ENCODE measurements around the gene ZNF8. TPM values are rescaled to one million over a fixed set of nuclear protein-coding genes. Genes with fewer than 3 reads are reported as not detected.

Gene ZNF8
- total and polyA plus RNA-seq, 2 of the 4 experiments (the other 2 are of a cell fraction) = 2.1 to 3.9 TPM

DNA sequence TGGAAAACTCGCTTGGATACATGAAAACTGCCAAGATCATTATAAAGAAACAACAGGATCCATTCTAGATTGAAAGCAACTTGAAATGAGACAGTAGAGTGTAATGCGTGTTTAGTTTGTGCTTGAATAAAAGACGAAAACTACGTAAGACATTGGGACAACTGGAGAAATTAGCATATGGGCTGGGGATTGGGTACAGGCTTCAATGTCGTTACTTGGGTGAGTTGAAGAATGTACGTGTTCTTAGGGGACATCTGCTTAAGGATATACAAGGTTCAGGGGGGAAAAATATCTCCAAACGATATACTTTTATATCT is 26.0 kb downstream of the ZNF8 start:
- H4K8ac ChIP-seq (ENCODE audit: low read depth in 2 of 2, low read length in 2 of 2) = peak overlapping the region; percentile 70 to 93
- H2BK120ac ChIP-seq (ENCODE audit: low read depth, low read length) = no peak overlapping the region
- H3K4me2 ChIP-seq (ENCODE audit: low read depth, low read length) = peak overlapping the region; percentile 56; the same call in 1 of the 2 replicates
- peak overlapping the region; percentile 33; the same call in 1 of the 2 replicates for H3K4me3 ChIP-seq (ENCODE audit: insufficient read depth, low read depth, low read length)
- no peak overlapping the region for H2BK15ac ChIP-seq (ENCODE audit: low read depth, low read length)
- intact Hi-C loops (cut with micrococcal nuclease) (loop anchor here (5.0 kb wide), 1 partner anchor 213 kb away; the partner anchor contains the start of gene ZBTB45), in situ Hi-C loops (cut with MboI; ENCODE audit: low sequenced_read_pairs) (no loop called here), dilution Hi-C loops (cut with HindIII; ENCODE audit: low sequenced_read_pairs, unreplicated experiment) (no loop called here)
- H2BK20ac ChIP-seq (ENCODE audit: low read depth, low read length) = no peak overlapping the region
- no peak overlapping the region for H3K14ac ChIP-seq (replicated peaks; ENCODE audit: low read depth, low read length)
- H4K5ac ChIP-seq (ENCODE audit: low read depth, low read length) = peak overlapping the region; percentile 11; the same call in 1 of the 2 replicates
- H2AK9ac ChIP-seq (replicated peaks; ENCODE audit: low read depth, low read length, poor library complexity) = no peak overlapping the region
- ATAC-seq (ENCODE audit: low read depth) (peak; percentile 12), DNase-seq (no peak)
- no peaks in the 10 kb centered on the region for H3K27me3 ChIP-seq (ENCODE audit: control insufficient read depth, insufficient read depth, low read length)
- H4K20me1 ChIP-seq (ENCODE audit: insufficient read depth, low read length) = peaks cover 4% of the 10 kb centered on the region; the same call in 1 of the 2 replicates
- CTCF ChIA-PET = no interaction called here
- H3K23ac ChIP-seq (ENCODE audit: low read depth, low read length) = no peak overlapping the region
- H3K79me1 ChIP-seq (ENCODE audit: low read depth in 1 of 2, low read length in 2 of 2) = peaks cover 39 to 60% of the 10 kb centered on the region in 2 experiments
- TF ChIP-seq RFX5 (IDR thresholded peaks at IDR 0.05; ENCODE audit: low read depth, low read length) (no peak), CHD1 (IDR thresholded peaks at IDR 0.05; ENCODE audit: low read depth, low read length) (no peak), MAZ (IDR thresholded peaks at IDR 0.05; ENCODE audit: borderline replicate concordance, low read depth, low read length) (no peak), RCOR1 (IDR thresholded peaks at IDR 0.05; ENCODE audit: insufficient replicate concordance, low read length) (no peak), MAFK (IDR thresholded peaks at IDR 0.05; ENCODE audit: low read depth, low read length) (no peak), MXI1 (IDR thresholded peaks at IDR 0.05; ENCODE audit: borderline replicate concordance, low read depth, low read length) (no peak), FOS (IDR thresholded peaks at IDR 0.05; ENCODE audit: low read depth, low read length) (no peak), BHLHE40 (IDR thresholded peaks at IDR 0.05; ENCODE audit: low read depth, low read length) (no peak), SMC3 (IDR thresholded peaks at IDR 0.05; ENCODE audit: low read depth, low read length) (no peak), NFE2L2 (IDR thresholded peaks at IDR 0.05; ENCODE audit: low read depth, low read length) (no peak), CEBPB (IDR thresholded peaks at IDR 0.05; ENCODE audit: low read depth, low read length) (no peak), POLR2A (IDR thresholded peaks at IDR 0.05; ENCODE audit: low read depth, low read length) (no peak)
- TF ChIP-seq, protein P1, sequence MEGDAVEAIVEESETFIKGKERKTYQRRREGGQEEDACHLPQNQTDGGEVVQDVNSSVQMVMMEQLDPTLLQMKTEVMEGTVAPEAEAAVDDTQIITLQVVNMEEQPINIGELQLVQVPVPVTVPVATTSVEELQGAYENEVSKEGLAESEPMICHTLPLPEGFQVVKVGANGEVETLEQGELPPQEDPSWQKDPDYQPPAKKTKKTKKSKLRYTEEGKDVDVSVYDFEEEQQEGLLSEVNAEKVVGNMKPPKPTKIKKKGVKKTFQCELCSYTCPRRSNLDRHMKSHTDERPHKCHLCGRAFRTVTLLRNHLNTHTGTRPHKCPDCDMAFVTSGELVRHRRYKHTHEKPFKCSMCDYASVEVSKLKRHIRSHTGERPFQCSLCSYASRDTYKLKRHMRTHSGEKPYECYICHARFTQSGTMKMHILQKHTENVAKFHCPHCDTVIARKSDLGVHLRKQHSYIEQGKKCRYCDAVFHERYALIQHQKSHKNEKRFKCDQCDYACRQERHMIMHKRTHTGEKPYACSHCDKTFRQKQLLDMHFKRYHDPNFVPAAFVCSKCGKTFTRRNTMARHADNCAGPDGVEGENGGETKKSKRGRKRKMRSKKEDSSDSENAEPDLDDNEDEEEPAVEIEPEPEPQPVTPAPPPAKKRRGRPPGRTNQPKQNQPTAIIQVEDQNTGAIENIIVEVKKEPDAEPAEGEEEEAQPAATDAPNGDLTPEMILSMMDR (conservative IDR thresholded peaks at IDR 0.05; ENCODE audit: low read depth, low read length) = no peak
- TF ChIP-seq, protein P2, sequence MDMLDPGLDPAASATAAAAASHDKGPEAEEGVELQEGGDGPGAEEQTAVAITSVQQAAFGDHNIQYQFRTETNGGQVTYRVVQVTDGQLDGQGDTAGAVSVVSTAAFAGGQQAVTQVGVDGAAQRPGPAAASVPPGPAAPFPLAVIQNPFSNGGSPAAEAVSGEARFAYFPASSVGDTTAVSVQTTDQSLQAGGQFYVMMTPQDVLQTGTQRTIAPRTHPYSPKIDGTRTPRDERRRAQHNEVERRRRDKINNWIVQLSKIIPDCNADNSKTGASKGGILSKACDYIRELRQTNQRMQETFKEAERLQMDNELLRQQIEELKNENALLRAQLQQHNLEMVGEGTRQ (IDR thresholded peaks at IDR 0.05; ENCODE audit: low read depth, low read length) = no peak
- TF ChIP-seq, protein P3, sequence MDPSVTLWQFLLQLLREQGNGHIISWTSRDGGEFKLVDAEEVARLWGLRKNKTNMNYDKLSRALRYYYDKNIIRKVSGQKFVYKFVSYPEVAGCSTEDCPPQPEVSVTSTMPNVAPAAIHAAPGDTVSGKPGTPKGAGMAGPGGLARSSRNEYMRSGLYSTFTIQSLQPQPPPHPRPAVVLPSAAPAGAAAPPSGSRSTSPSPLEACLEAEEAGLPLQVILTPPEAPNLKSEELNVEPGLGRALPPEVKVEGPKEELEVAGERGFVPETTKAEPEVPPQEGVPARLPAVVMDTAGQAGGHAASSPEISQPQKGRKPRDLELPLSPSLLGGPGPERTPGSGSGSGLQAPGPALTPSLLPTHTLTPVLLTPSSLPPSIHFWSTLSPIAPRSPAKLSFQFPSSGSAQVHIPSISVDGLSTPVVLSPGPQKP (IDR thresholded peaks at IDR 0.05; ENCODE audit: borderline replicate concordance, low read depth, low read length) = no peak
- no peak overlapping the region for H3K9ac ChIP-seq (ENCODE audit: low read depth, low read length)
- no peak overlapping the region for H4K91ac ChIP-seq (ENCODE audit: insufficient read depth, low read depth, low read length)
- H3K9me1 ChIP-seq (ENCODE audit: insufficient read depth, low read length) = peaks cover 3% of the 10 kb centered on the region; the same call in 1 of the 2 replicates
- H3K9me3 ChIP-seq (ENCODE audit: control insufficient read depth, insufficient read depth, low read length) = no peaks in the 10 kb centered on the region; the same call in 1 of the 2 replicates
- H3K4ac ChIP-seq (ENCODE audit: low read depth, low read length) = no peak overlapping the region; the same call in 1 of the 2 replicates
- H3K4me1 ChIP-seq (ENCODE audit: control insufficient read depth, insufficient read depth, low read length) = peaks cover 2% of the 10 kb centered on the region; the same call in 1 of the 2 replicates
- POLR2A ChIA-PET (ENCODE audit: unreplicated experiment) = no interaction called here
- peaks cover 27% of the 10 kb centered on the region for H3K36me3 ChIP-seq (ENCODE audit: control insufficient read depth, insufficient read depth, low read length)
- H3K27ac ChIP-seq (ENCODE audit: insufficient read depth, low read length) = no peak overlapping the region
- H2AFZ ChIP-seq (replicated peaks; ENCODE audit: low read length, poor library complexity) = no peak overlapping the region
- BruUV-seq (replicated peaks) = no TSS peak
- peak overlapping the region; percentile 12 for H2BK5ac ChIP-seq (ENCODE audit: low read depth, low read length, poor library complexity, severe bottlenecking)
- H3K56ac ChIP-seq (ENCODE audit: extremely low read depth, insufficient read depth, low read length) = peak overlapping the region; percentile 12; the same call in 1 of the 2 replicates
- H2AK5ac ChIP-seq (ENCODE audit: low read depth, low read length) = no peak overlapping the region
- 29% methylated on average over 3 of the region's 7 CpGs; no CpG with 5 or more reads in 1 of the 2 experiments for WGBS, 2 experiments (ENCODE audit: extremely low coverage in 2 of 2, insufficient read length in 1 of 2)
- H3K18ac ChIP-seq (ENCODE audit: low read depth, low read length) = no peak overlapping the region
